Cardiac fibroblast (primary cell): ENCODE measurements around the gene PLEKHA8.

Source experiments
- DNase-seq, 2 donors: peaks; one replicate each; pipeline versions ENCODE4 v3.0.0 to v3.0.0-alpha.2; 2010; ENCODE audit warnings: low read depth in 2 of 2
- H3K4me3 ChIP-seq, 2 donors: replicated peaks in 1 of 2; 1 replicate in 1 of 2; 2 replicates in 1 of 2; pipeline ENCODE4 v1.5.1; 2011; ENCODE audit warnings: low read depth in 2 of 2, low read length in 2 of 2, mild to moderate bottlenecking in 2 of 2, moderate library complexity in 1 of 2
- CTCF ChIP-seq: IDR thresholded peaks from one replicate; pipeline ENCODE4 v1.5.1; 2011; ENCODE audit warnings: low read depth, mild to moderate bottlenecking, low read length, inconsistent platforms

The PLEKHA8 gene

GRCh38 chr7:30166155-30166840 is 138.1 kb downstream of the PLEKHA8 start:
- no peak for TF ChIP-seq CTCF
- no peak for DNase-seq
- H3K4me3 ChIP-seq = no peak overlapping the region

GRCh38 chr7:30166841-30167235 is 138.6 kb downstream of the PLEKHA8 start:
- no peak for DNase-seq
- no peak overlapping the region for H3K4me3 ChIP-seq
- TF ChIP-seq CTCF = no peak

GRCh38 chr7:30167901-30168300 is 139.7 kb downstream of the PLEKHA8 start:
- DNase-seq = no peak
- no peak overlapping the region for H3K4me3 ChIP-seq
- no peak for TF ChIP-seq CTCF

GRCh38 chr7:30168835-30169573 is 140.8 kb downstream of the PLEKHA8 start:
- H3K4me3 ChIP-seq = no peak overlapping the region
- peak; percentile 25 for TF ChIP-seq CTCF
- peak; percentile 86 to 91 for DNase-seq

- DNase-seq = peak in 1 of 2 donors; percentile 27
- TF ChIP-seq CTCF = no peak
- H3K4me3 ChIP-seq = no peak overlapping the region
These were observed 141.4 kb downstream of the PLEKHA8 start for GRCh38 chr7:30169579-30169978.

- no peak overlapping the region for H3K4me3 ChIP-seq
- peak in 1 of 2 donors; percentile 65 for DNase-seq
- no peak for TF ChIP-seq CTCF
These were observed 142.4 kb downstream of the PLEKHA8 start for GRCh38 chr7:30170476-30171205.
